DOHH2 (cell line): Measurements from ENCODE around the gene POU4F3.
"Not testable (repeated sequence)": the region's sequence is repeated elsewhere in the genome, so short reads cannot be mapped to it uniquely, and the experiment has no call there.

ENCODE experiments used
- H3F3A ChIP-seq: fragments of 200-600 bp; sonication (generic), shearing (Covaris generic); 2 replicates; pipeline ENCODE4 v1.6.0; 2016; ENCODE audit warnings: antibody characterized with exemption, mild to moderate bottlenecking; ENCODE audit not compliant: control insufficient read depth, insufficient read depth
- H3K27ac ChIP-seq: fragments of 200-600 bp; sonication (generic); 2 replicates; pipeline ENCODE4 v1.5.1; 2014; ENCODE audit warnings: low read depth, mild to moderate bottlenecking, low read length, moderate library complexity
- H3K27me3 ChIP-seq: fragments of 200-600 bp; sonication (generic); 2 replicates; pipeline ENCODE4 v1.6.1; 2014; ENCODE audit warnings: mild to moderate bottlenecking, low read length, mixed read lengths; ENCODE audit not compliant: control insufficient read depth
- H3K36me3 ChIP-seq: fragments of 200-600 bp; sonication (generic); 2 replicates; pipeline ENCODE4 v1.6.1; 2014; ENCODE audit warnings: mild to moderate bottlenecking, low read length, moderate library complexity, mixed read lengths; ENCODE audit not compliant: control insufficient read depth
- H3K4me1 ChIP-seq: fragments of 200-600 bp; sonication (generic); 2 replicates; pipeline ENCODE4 v1.6.1; 2014; ENCODE audit warnings: mild to moderate bottlenecking, low read length, mixed read lengths; ENCODE audit not compliant: control insufficient read depth
- H3K4me2 ChIP-seq: fragments of 200-600 bp; sonication (generic); 2 replicates; pipeline ENCODE4 v1.6.0; 2014; ENCODE audit warnings: mild to moderate bottlenecking, low read length, moderate library complexity
- H3K4me3 ChIP-seq: fragments of 200-600 bp; sonication (generic); 2 replicates; pipeline ENCODE4 v1.5.1; 2014; ENCODE audit warnings: mild to moderate bottlenecking, low read length, mixed read lengths
- H3K79me2 ChIP-seq: fragments of 200-600 bp; sonication (generic); 2 replicates; pipeline ENCODE4 v1.6.1; 2014; ENCODE audit warnings: mild to moderate bottlenecking, low read length, mixed read lengths; ENCODE audit not compliant: control insufficient read depth
- H3K9me2 ChIP-seq: fragments of 200-600 bp; sonication (generic); replicated peaks from 2 replicates; pipeline ENCODE4 v1.6.1; 2014; ENCODE audit warnings: mild to moderate bottlenecking, low read length, mixed read lengths; ENCODE audit not compliant: control insufficient read depth
- H3K9me3 ChIP-seq: fragments of 200-600 bp; sonication (generic); 2 replicates; pipeline ENCODE4 v1.6.1; 2014; ENCODE audit warnings: antibody characterized with exemption, low read length, mixed read lengths; ENCODE audit not compliant: control insufficient read depth, insufficient read depth
- H4K20me1 ChIP-seq: fragments of 200-600 bp; sonication (generic); 2 replicates; pipeline ENCODE4 v1.6.0; 2014; ENCODE audit warnings: low read depth, mild to moderate bottlenecking, antibody characterized with exemption, low read length, moderate library complexity; ENCODE audit not compliant: control insufficient read depth, insufficient read depth
- CTCF ChIP-seq: fragments of 200-600 bp; sonication (generic); IDR thresholded peaks from one replicate; pipeline ENCODE4 v1.5.1; 2014; ENCODE audit warnings: antibody characterized with exemption, mild to moderate bottlenecking, low read depth, low read length; ENCODE audit not compliant: poor library complexity, severe bottlenecking
- EZH2phosphoT487 ChIP-seq: fragments of 200-600 bp; sonication (generic); IDR thresholded peaks from 2 replicates; pipeline ENCODE4 v1.6.1; 2017; ENCODE audit warnings: borderline replicate concordance, mild to moderate bottlenecking, antibody characterized with exemption, low read length, moderate library complexity, mixed read lengths

Gene POU4F3

DNA sequence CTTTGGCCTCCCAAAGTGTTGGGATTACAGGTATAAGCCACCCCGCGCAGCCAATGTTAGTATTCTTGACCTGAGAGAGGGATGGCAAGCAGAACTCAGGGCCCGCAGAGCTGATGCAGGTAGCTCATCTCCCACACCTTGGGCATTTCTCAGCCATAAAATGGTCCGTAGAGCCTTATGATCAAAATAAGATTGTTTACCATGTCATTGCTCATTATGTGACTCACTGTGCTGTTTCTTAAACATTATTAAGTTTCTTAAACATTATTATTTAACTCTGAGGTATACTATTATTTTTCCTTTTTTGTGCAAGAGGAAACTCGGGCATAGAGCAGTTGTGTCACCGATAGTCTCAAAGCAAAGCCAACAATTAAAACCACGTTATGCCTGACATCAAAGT, 42.4 kb upstream of the POU4F3 start:
- peaks cover 1% of the 10 kb centered on the region; the same call in 1 of the 2 replicates for H3F3A ChIP-seq
- no peaks in the 10 kb centered on the region for H3K4me1 ChIP-seq
- H3K9me2 ChIP-seq = no peaks in the 10 kb centered on the region
- TF ChIP-seq EZH2phosphoT487 (no peak), CTCF (no peak)
- no peak overlapping the region for H3K4me3 ChIP-seq
- no peaks in the 10 kb centered on the region for H4K20me1 ChIP-seq
- H3K9me3 ChIP-seq = no peaks in the 10 kb centered on the region
- no peak overlapping the region for H3K4me2 ChIP-seq
- no peaks in the 10 kb centered on the region for H3K27me3 ChIP-seq
- no peaks in the 10 kb centered on the region for H3K79me2 ChIP-seq
- H3K36me3 ChIP-seq = no peaks in the 10 kb centered on the region
- H3K27ac ChIP-seq = no peak overlapping the region

- not testable (repeated sequence) for H3K9me3 ChIP-seq, H3K4me3 ChIP-seq, H3K79me2 ChIP-seq, H3K4me1 ChIP-seq, H3K27me3 ChIP-seq, H3K36me3 ChIP-seq, H3K9me2 ChIP-seq, H4K20me1 ChIP-seq, H3F3A ChIP-seq, H3K27ac ChIP-seq, H3K4me2 ChIP-seq
These were observed 39.7 kb upstream of the POU4F3 start for GRCh38 chr5:146298920-146299319.

- no peaks in the 10 kb centered on the region; the same call in none of the 2 replicates for H3K27me3 ChIP-seq
- TF ChIP-seq EZH2phosphoT487 = no peak
- no peak for TF ChIP-seq CTCF
- H3K4me1 ChIP-seq = peaks cover 11% of the 10 kb centered on the region
- H3K4me2 ChIP-seq = no peak overlapping the region
- no peak overlapping the region for H3K27ac ChIP-seq
- H3K9me2 ChIP-seq = no peaks in the 10 kb centered on the region
- no peaks in the 10 kb centered on the region for H3K36me3 ChIP-seq
- no peaks in the 10 kb centered on the region for H4K20me1 ChIP-seq
- H3K79me2 ChIP-seq = no peaks in the 10 kb centered on the region
- no peaks in the 10 kb centered on the region for H3K9me3 ChIP-seq
- H3F3A ChIP-seq = no peaks in the 10 kb centered on the region
- H3K4me3 ChIP-seq = no peak overlapping the region
These were observed 37.0 kb upstream of the POU4F3 start for GRCh38 chr5:146301626-146302025.

DNA sequence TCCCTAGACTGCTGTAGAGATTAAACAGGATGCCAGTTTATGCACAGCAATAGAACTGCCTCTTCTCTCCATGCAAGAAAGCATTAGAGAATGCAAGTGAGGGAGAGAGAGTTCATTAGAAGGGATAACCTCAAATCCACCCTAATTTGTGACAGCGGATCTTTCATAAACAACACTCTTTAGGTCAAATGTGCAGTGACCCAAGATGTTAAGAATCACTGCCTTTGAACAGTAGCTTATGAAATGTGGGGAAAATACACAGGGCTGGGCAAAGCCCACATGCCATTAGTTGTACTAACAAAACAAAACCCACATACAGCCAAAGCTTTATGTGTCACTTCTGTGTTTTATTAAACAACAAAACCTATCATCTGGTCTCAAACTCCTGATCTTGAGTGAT, 36.2 kb upstream of the POU4F3 start:
- Histone ChIP-seq H3K36me3 (no peaks in the 10 kb centered on the region), H3K9me2 (no peaks in the 10 kb centered on the region), H3K27me3 (peaks cover 1% of the 10 kb centered on the region), H3F3A (no peaks in the 10 kb centered on the region), H3K4me1 (peaks cover 11% of the 10 kb centered on the region), H3K9me3 (no peaks in the 10 kb centered on the region), H3K79me2 (no peaks in the 10 kb centered on the region), H3K4me3 (no peak overlapping the region), H3K4me2 (no peak overlapping the region), H4K20me1 (no peaks in the 10 kb centered on the region), H3K27ac (no peak overlapping the region)
- TF ChIP-seq CTCF (no peak), EZH2phosphoT487 (no peak)
